Heart left ventricle (tissue), 16 donors: ENCODE data around the gene PRDM10. TPM values are rescaled to one million over a fixed set of nuclear protein-coding genes. Genes with fewer than 3 reads are reported as not detected.

ENCODE experiments used
- ATAC-seq, 4 donors: fragments of 200-7000 bp; cut with Tn5 transposase; one replicate each; pipeline ENCODE4 v1.9.1; 2020 to 2022; ENCODE audit warnings: moderate library complexity in 4 of 4, mild to moderate bottlenecking in 3 of 4, moderate number of reproducible peaks in 1 of 4
- DNase-seq, 5 donors: peaks; one replicate each; pipeline ENCODE4 v3.0.0-alpha.2; 2020
- H3K27ac ChIP-seq, 12 donors: fragments of 200-600 bp; sonication (generic) in 4 of 12; one replicate each; pipeline versions ENCODE4 v1.5.0 to v1.8.0; 2016 to 2022; ENCODE audit warnings: mild to moderate bottlenecking in 2 of 12
- H3K27me3 ChIP-seq, 9 donors: fragments of 200-600 bp; sonication (generic) in 2 of 9; one replicate each; pipeline versions ENCODE4 v1.5.1 to v1.8.0; 2016 to 2022; ENCODE audit warnings: mild to moderate bottlenecking in 3 of 9
- H3K36me3 ChIP-seq, 9 donors: fragments of 200-600 bp; sonication (generic) in 2 of 9; one replicate each; pipeline versions ENCODE4 v1.5.0 to v1.8.0; 2018 to 2022; ENCODE audit warnings: mild to moderate bottlenecking in 2 of 9
- H3K4me1 ChIP-seq, 12 donors: fragments of 200-600 bp; sonication (generic) in 4 of 12; one replicate each; pipeline versions ENCODE4 v1.5.0 to v1.8.0; 2016 to 2022; ENCODE audit warnings: mild to moderate bottlenecking in 3 of 12
- H3K4me3 ChIP-seq, 12 donors: fragments of 200-600 bp; sonication (generic) in 4 of 12; one replicate each; pipeline versions ENCODE4 v1.5.0 to v1.8.0; 2017 to 2022; ENCODE audit warnings: mild to moderate bottlenecking in 9 of 12, moderate library complexity in 4 of 12
- H3K9me3 ChIP-seq, 12 donors: fragments of 200-600 bp; sonication (generic) in 4 of 12; one replicate each; pipeline versions ENCODE4 v1.5.0 to v1.8.0; 2016 to 2022; ENCODE audit warnings: mild to moderate bottlenecking in 1 of 12
- POLR2A ChIP-seq, 2 donors: fragments of 450-650 bp; IDR thresholded peaks; one replicate each; pipeline ENCODE4 v1.6.1; 2017; ENCODE audit warnings: antibody characterized with exemption in 2 of 2, mild to moderate bottlenecking in 2 of 2, moderate library complexity in 2 of 2
- WGBS, 4 donors: extraction: QIAGEN DNeasy Blood & Tissue Kit in 2 of 4; methylation state at CpG; one replicate each; pipeline versions ENCODE4 v1.1.5 to v1.1.7; 2013 to 2018; 5-methylcytosine and 5-hydroxymethylcytosine counted together
- intact Hi-C, 10 donors: fragments of 100-400 bp; cut with DNase I; formaldehyde crosslinking; loops; one replicate each; pipeline versions ENCODE4 v1.11.1 to v1.14.2; 2022
- polyA plus RNA-seq, 2 donors: library from polyadenylated mRNA; stranded (reverse); fragments of 200-250 nt; gene quantifications; one replicate each; pipeline ENCODE4 v1.2.3, GENCODE V29; 2013
- total RNA-seq, 9 donors: library from RNA; depleted of rRNA in 2 of 9; stranded (reverse); fragments of >200 nt in 2 of 9; fragmentation: NEBNext Ultra II Directional in 3 of 9; extraction: Animal tissue kit (Norgen Biotek cat#: 25700) in 3 of 9; gene quantifications; one replicate each; pipeline versions ENCODE4 v1.1.0 to v1.2.4, GENCODE V29; 2016 to 2023
- TF ChIP-seq, protein P1 (sequence below), 12 donors: fragments of 200-600 bp; sonication (generic) in 4 of 12; IDR thresholded peaks; one replicate each; pipeline versions ENCODE4 v1.5.0 to v1.8.0; 2018 to 2022; ENCODE audit warnings: antibody characterized with exemption in 12 of 12, mild to moderate bottlenecking in 5 of 12
- donor health status: ischemic (EF 13 %, LVEDD 7.1; RV severe dilation, severe dysfunction).
- donor health status: healthy with polysubstance abuse.
- donor health status: DM: no; HTN: yes; CAD: no.
- donor health status: DM: no; HTN: no; CAD: no.
- donor health status: ischemic (EF 25% LVEDD 6.9; RV normal size, moderate dysfunction).
- donor health status: ischemic (EF 25% LVEDD 5.7; RV mildly dilated, moderate dysfunction).
- donor health status: healthy.
- donor health status: DM: yes; HTN: yes; CAD: no.
- donor health status: ischemic (EF 35%, LVEDD 5.7; RV mildly dilated, moderate dysfunction).
- donor health status: nonischemic (EF 11% LVEDD 7.7; RV severe dilation, severe dysfunction).
- donor health status: DM: yes; HTN: yes; CAD: no.
- donor health status: PGD.
- donor health status: ischemic (EF 29% LVEDD 5.4; RV normal size, mild dysfunction).
- donor health status: nonischemic (EF 23%, LVEDD 6.1; RV moderate dilation, normal function).

Gene PRDM10
- total and polyA plus RNA-seq, 11 donors = 1.6 to 6.8 (median 4.4) TPM

DNA sequence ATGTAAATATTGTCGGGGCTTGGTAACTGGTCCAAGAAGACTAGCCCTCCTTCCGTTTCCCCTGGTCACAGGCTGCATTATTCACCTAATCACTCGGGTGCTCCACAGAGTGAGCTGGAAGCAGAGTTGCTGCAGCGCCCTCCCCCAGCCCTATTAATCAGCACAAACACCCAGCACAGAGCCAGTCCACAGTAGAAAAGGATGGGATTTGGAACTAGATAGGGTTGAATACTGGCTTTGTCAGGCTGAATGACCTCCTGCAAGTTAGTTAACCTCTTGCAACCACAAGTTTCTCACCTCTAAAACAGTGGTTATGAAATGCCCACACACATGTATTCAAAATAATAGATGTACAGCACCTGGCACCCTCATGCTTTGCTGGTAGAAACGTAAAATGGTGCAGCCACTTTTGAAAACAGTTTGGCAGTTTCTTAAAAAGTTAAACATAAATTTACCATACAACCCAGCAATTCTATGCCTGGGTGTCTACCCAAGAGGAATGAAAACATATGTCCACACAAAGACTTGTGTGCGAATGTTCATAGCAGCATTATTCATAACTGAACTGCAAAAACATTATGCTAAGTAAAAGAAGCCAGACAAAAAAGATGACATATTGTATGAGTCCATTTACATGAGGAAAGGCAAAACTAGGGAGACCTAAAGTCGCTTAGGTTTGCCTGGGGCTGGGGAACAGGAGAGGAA lies 35.4 kb upstream of the PRDM10 start:
- DNase-seq (no peak), ATAC-seq (no peak)
- H3K36me3 ChIP-seq = no peaks in the 10 kb centered on the region
- H3K4me3 ChIP-seq = no peak overlapping the region
- H3K27me3 ChIP-seq = no peaks in the 10 kb centered on the region
- peaks cover 0 to 15% (median 0%) of the 10 kb centered on the region in 12 donors for H3K4me1 ChIP-seq
- intact Hi-C loops = no loop called here
- TF ChIP-seq, protein P1, sequence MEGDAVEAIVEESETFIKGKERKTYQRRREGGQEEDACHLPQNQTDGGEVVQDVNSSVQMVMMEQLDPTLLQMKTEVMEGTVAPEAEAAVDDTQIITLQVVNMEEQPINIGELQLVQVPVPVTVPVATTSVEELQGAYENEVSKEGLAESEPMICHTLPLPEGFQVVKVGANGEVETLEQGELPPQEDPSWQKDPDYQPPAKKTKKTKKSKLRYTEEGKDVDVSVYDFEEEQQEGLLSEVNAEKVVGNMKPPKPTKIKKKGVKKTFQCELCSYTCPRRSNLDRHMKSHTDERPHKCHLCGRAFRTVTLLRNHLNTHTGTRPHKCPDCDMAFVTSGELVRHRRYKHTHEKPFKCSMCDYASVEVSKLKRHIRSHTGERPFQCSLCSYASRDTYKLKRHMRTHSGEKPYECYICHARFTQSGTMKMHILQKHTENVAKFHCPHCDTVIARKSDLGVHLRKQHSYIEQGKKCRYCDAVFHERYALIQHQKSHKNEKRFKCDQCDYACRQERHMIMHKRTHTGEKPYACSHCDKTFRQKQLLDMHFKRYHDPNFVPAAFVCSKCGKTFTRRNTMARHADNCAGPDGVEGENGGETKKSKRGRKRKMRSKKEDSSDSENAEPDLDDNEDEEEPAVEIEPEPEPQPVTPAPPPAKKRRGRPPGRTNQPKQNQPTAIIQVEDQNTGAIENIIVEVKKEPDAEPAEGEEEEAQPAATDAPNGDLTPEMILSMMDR (IDR thresholded peaks at IDR 0.05) = no peak
- 69 to 77% (median 72%) methylated on average over 7 of the region's 7 CpGs for WGBS, 4 donors
- H3K9me3 ChIP-seq = no peaks in the 10 kb centered on the region
- H3K27ac ChIP-seq = no peak overlapping the region

DNA sequence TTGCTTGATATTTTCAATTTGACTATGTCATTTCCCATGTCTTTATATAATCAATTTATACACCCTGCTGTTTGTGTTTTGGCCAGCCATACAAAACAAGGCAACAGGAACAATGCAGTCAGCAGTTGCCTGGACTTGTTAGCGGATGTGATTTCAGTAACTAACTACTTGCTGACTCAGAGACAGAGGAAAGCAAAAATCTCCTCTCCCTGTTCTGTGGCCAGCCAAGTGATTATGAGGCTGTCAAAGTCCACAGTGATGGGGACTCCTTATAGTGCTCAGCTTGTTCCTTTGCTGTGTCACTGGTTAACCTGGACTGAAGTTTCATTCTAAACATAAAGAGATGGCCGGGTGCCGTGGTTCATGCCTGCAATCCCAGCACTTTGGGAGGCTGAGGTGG lies 34.4 kb upstream of the PRDM10 start:
- intact Hi-C loops = no loop called here
- no peak overlapping the region for H3K27ac ChIP-seq
- no peak for DNase-seq
- peaks cover 0 to 5% (median 0%) of the 10 kb centered on the region in 12 donors for H3K4me1 ChIP-seq
- no peaks in the 10 kb centered on the region for H3K36me3 ChIP-seq
- H3K9me3 ChIP-seq = no peaks in the 10 kb centered on the region
- H3K27me3 ChIP-seq = no peaks in the 10 kb centered on the region
- peak in 1 of 4 donors; percentile 50 for ATAC-seq
- TF ChIP-seq, protein P1 (IDR thresholded peaks at IDR 0.05) = no peak
- TF ChIP-seq POLR2A (IDR thresholded peaks at IDR 0.05) = no peak
- no peak overlapping the region for H3K4me3 ChIP-seq
- 51 to 79% (median 74%) methylated on average over 3 of the region's 3 CpGs for WGBS, 4 donors

DNA sequence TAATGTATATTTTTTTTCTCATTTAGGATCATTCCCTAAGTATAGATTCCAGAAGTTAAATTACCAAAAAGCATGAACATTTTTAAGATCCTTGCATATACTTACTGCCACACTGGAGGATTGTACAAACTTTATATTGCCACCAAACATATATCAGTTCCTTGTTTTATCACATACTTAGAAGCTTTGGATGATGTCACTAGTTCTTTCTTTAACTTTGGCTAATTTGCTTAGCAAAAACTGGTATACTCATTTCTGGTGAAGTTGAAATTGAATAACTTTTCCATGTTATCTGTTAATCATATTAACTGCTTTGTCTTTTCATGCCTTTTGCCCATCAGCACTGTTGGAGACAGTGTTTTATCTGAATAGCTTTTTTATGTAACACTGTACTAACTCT lies 31.6 kb upstream of the PRDM10 start:
- Histone ChIP-seq H3K9me3 (no peaks in the 10 kb centered on the region), H3K27ac (no peak overlapping the region), H3K4me3 (no peak overlapping the region), H3K4me1 (no peaks in the 10 kb centered on the region), H3K36me3 (no peaks in the 10 kb centered on the region), H3K27me3 (no peaks in the 10 kb centered on the region)
- no peak for ATAC-seq
- TF ChIP-seq, protein P1 (IDR thresholded peaks at IDR 0.05) = no peak
- TF ChIP-seq POLR2A (IDR thresholded peaks at IDR 0.05) = no peak
- intact Hi-C loops = no loop called here
- no peak for DNase-seq

DNA sequence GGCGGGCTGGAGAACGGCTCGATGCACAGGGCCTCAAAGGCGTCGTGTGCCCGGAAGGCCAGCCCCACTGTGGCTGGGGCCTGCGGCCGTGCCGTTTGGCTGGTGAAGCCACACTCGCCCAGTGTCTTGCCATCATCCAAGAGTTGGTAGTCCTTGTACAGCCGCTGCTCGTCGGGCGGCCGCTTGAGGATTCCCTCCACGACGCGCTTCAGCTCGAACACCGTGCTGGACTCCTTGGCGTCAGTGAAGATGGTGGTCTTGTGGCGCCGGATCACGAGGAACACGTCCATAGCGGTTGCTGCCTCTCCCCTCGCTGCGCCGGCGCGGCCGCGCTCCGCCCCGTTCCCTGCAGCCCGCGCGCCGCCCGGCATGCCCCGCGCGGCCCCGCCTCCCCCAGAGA lies 30.3 kb upstream of the PRDM10 start:
- TF ChIP-seq, protein P1 (IDR thresholded peaks at IDR 0.05) = no peak
- no peak for TF ChIP-seq POLR2A (IDR thresholded peaks at IDR 0.05)
- ATAC-seq = no peak
- no peaks in the 10 kb centered on the region for H3K9me3 ChIP-seq
- no peaks in the 10 kb centered on the region for H3K36me3 ChIP-seq
- H3K4me1 ChIP-seq = no peaks in the 10 kb centered on the region
- no peak for DNase-seq
- no peaks in the 10 kb centered on the region for H3K27me3 ChIP-seq
- no peak overlapping the region for H3K4me3 ChIP-seq
- intact Hi-C loops = no loop called here
- WGBS, 4 donors = 87 to 92% (median 92%) methylated on average over 40 to 44 of the region's 44 CpGs
- no peak overlapping the region for H3K27ac ChIP-seq
